Mucosa of rectum (tissue), 2 donors: ENCODE measurements around the gene ELL.
A peak's percentile ranks its signal among the peaks of the same experiment; 100 is the strongest.

Source experiments
- H3K27ac ChIP-seq, 2 donors: one replicate each; pipeline ENCODE4 v1.7.0; 2013; ENCODE audit warnings: inconsistent platforms in 2 of 2, low read depth in 2 of 2, low read length in 2 of 2
- H3K27me3 ChIP-seq, 2 donors: one replicate each; pipeline ENCODE4 v1.7.0; 2013; ENCODE audit warnings: low read length in 2 of 2; ENCODE audit not compliant: control insufficient read depth in 2 of 2, insufficient read depth in 2 of 2
- H3K36me3 ChIP-seq, 2 donors: one replicate each; pipeline ENCODE4 v1.7.0; 2013; ENCODE audit warnings: low read length in 2 of 2; ENCODE audit not compliant: control insufficient read depth in 2 of 2, insufficient read depth in 2 of 2
- H3K4me1 ChIP-seq, 2 donors: one replicate each; pipeline ENCODE4 v1.7.0; 2013; ENCODE audit warnings: low read length in 2 of 2, mild to moderate bottlenecking in 1 of 2; ENCODE audit not compliant: control insufficient read depth in 2 of 2, insufficient read depth in 2 of 2
- H3K4me3 ChIP-seq, 2 donors: one replicate each; pipeline ENCODE4 v1.7.0; 2013; ENCODE audit warnings: low read length in 2 of 2
- H3K9ac ChIP-seq, 2 donors: one replicate each; pipeline ENCODE4 v1.7.0; 2013; ENCODE audit warnings: low read length in 2 of 2, low read depth in 1 of 2, mild to moderate bottlenecking in 1 of 2
- H3K9me3 ChIP-seq, 2 donors: one replicate each; pipeline ENCODE4 v1.7.0; 2013; ENCODE audit warnings: low read length in 2 of 2; ENCODE audit not compliant: control insufficient read depth in 2 of 2
- donor health status: healthy.
- donor health status: Normal muscosa, but diverticular disease.

ELL gene

DNA sequence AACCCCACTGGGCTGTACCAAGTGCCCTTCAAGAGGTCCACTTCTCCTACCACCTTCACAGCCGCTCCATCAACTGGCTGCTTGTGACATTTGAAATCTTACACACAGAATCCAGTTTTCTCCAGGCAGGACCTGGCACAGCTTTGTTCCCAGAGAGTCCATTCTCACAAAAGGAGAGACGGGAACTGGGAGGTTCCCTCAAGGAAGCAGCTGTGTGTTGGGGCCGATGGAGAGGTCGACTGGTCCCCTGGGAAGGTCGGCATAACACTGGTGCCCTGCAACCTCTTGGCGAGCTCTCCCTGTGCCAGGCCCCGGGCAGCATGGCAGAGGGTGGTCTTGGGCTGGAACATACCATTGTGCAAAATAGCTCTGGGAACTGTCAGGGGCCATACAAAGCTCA, 21.5 kb downstream of the ELL start:
- no peak overlapping the region for H3K9ac ChIP-seq
- H3K36me3 ChIP-seq = no peaks in the 10 kb centered on the region
- peaks cover 70 to 74% of the 10 kb centered on the region in 2 donors for H3K4me1 ChIP-seq
- no peak overlapping the region for H3K4me3 ChIP-seq
- H3K27me3 ChIP-seq = no peaks in the 10 kb centered on the region
- peak overlapping the region in 1 of 2 donors; percentile 9 for H3K27ac ChIP-seq
- H3K9me3 ChIP-seq = no peaks in the 10 kb centered on the region

DNA sequence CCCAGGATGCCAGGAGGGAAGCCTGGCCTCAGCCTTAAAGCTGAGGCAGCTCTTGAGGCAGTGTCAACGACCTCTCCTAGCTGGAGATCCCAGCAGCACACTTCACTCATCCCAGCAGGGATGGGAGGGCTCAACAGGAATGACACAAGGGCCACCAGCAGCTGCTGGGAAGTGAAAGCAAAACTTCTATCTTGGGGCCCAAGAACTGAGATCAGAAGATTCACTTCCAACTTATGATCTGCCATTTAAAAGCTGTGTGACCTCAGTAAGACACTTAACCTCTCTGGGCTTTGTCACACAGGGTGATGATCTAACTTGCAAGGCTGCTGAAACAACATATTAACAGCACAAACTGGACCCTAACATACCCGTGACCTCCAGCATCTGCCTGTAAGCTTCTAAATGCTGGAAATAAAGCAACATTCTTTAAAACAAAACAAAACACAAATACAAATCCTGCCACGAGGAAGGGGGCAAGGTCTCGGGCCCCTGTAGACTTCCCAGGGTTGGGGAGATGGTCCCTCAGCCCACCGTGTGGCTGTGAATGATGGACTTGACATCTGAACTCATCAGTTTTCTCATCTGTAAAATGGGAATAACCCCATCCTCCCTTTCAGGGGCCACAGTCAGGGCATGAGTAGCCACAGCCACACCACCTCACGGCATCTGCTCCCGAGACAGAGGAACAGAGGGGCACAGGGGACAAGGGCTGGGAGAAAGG, 22.7 kb downstream of the ELL start:
- Histone ChIP-seq H3K9ac (no peak overlapping the region), H3K4me1 (peaks cover 68 to 73% of the 10 kb centered on the region in 2 donors), H3K9me3 (no peaks in the 10 kb centered on the region), H3K27me3 (no peaks in the 10 kb centered on the region), H3K4me3 (no peak overlapping the region), H3K36me3 (no peaks in the 10 kb centered on the region), H3K27ac (no peak overlapping the region)

DNA sequence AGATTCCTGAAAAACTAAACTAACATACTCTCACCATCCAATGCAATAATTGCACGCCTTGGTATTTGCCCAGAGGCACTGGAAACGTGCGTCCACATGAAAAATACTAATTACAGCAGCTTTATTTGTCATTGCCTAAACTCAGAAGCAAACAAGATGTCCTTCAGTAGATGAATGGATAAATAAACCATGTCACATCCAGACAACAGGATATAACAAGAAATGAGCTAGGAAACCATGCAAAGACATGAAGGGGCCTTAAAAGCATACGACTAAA, 25.0 kb downstream of the ELL start:
- H3K4me1 ChIP-seq = peaks cover 45 to 55% of the 10 kb centered on the region in 2 donors
- no peaks in the 10 kb centered on the region for H3K9me3 ChIP-seq
- peak overlapping the region in 1 of 2 donors; percentile 32 for H3K9ac ChIP-seq
- H3K4me3 ChIP-seq = no peak overlapping the region
- no peaks in the 10 kb centered on the region for H3K36me3 ChIP-seq
- no peak overlapping the region for H3K27ac ChIP-seq
- H3K27me3 ChIP-seq = no peaks in the 10 kb centered on the region

DNA sequence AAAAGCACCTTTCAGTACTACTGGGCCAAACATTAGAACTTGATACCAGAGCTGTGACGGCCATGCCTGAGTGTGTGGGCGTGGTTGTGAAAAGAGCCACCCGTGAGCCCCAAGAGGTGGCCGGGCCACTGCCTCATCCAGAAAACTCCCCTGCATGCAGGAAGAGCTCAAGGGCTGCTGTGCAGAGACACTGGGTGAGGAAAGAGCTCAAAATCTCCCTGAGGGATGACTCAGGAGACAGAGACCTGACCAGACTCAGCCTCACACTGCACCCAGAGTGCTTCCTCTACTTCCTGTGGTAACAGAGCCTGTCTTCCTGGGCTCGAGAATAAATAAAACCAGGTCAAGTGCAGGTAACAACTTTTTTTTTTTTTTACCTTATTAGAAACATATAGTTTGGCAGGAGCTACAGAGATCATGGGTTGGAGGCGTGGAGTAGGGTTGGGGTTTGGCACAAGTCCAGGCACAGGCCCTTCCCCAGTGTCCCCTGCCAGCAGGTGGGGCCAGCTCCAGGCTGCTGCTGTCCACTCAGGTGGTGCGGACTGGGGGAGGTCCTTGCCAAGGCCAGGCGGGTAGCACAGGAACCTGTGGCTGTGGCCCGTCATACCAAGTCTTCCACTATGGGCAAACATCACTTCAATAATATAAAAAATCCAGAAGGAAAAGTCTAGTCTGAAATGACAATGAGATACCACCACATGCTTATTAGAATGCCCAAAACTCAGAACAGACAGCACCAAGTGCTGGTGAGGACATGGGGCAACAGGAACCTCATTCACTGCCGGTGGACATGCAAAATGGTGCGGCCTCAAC, 25.5 kb downstream of the ELL start:
- Histone ChIP-seq H3K9ac (peak overlapping the region; percentile 32 to 42), H3K36me3 (no peaks in the 10 kb centered on the region), H3K9me3 (no peaks in the 10 kb centered on the region), H3K4me3 (no peak overlapping the region), H3K27ac (peak overlapping the region; percentile 50), H3K27me3 (no peaks in the 10 kb centered on the region), H3K4me1 (peaks cover 40 to 51% of the 10 kb centered on the region in 2 donors)

DNA sequence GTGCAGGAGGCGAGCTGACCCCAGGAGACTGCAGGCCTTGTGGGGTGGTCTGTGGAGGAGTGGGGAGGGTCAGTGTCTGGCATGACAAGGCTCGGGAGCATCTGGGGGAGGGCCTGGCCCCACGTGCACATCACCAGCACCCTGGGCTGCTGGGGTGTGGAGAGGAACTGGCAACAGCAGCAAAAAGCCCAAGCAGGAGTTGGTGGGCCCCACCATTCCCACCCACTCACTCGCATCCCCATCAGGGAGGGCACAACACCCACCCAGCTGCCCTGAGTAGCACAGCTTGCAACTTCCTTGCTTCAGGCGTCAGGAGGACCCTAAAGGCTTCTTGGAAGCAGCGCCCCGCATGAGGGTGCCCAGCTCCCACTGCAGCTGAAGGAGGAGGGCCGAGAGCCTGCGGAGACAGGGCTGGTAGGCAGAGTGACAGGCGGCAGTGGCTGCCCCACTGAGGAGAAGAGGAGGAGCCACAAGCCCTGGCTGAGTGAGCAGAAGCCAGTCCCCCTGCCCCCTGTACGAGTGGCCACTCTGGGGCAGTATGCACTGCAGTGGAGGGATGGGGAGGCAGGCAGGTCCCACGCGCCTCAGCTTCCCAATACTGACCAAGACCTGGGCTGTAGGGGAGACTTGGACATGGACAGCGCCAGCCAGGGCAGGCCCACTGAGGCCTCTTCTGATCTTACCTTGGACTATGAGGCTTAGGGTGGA, 26.5 kb downstream of the ELL start:
- Histone ChIP-seq H3K27me3 (no peaks in the 10 kb centered on the region), H3K36me3 (no peaks in the 10 kb centered on the region), H3K9me3 (no peaks in the 10 kb centered on the region), H3K9ac (peak overlapping the region in 1 of 2 donors; percentile 21), H3K4me1 (peaks cover 35 to 47% of the 10 kb centered on the region in 2 donors), H3K27ac (peak overlapping the region; percentile 22 to 50), H3K4me3 (no peak overlapping the region)

DNA sequence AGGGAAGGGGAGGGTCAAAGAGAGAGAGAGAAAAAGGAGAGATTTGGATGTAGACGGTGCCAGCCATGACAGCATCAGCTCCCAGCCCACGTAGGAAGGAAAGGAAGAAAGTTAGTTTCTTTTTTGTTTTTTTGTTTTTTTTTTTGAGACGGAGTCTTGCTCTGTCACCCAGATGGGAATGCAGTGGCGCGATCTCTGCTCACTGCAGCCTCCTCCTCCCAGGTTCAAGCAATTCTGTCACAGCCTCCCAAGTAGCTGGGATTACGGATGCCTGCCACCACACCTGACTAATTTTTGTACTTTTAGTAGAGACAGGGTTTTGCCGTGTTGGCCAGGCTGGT, 27.6 kb downstream of the ELL start:
- Histone ChIP-seq H3K4me1 (peaks cover 31 to 39% of the 10 kb centered on the region in 2 donors), H3K36me3 (no peaks in the 10 kb centered on the region), H3K4me3 (no peak overlapping the region), H3K27ac (peak overlapping the region; percentile 1 to 61), H3K9me3 (no peaks in the 10 kb centered on the region), H3K27me3 (no peaks in the 10 kb centered on the region), H3K9ac (no peak overlapping the region)

DNA sequence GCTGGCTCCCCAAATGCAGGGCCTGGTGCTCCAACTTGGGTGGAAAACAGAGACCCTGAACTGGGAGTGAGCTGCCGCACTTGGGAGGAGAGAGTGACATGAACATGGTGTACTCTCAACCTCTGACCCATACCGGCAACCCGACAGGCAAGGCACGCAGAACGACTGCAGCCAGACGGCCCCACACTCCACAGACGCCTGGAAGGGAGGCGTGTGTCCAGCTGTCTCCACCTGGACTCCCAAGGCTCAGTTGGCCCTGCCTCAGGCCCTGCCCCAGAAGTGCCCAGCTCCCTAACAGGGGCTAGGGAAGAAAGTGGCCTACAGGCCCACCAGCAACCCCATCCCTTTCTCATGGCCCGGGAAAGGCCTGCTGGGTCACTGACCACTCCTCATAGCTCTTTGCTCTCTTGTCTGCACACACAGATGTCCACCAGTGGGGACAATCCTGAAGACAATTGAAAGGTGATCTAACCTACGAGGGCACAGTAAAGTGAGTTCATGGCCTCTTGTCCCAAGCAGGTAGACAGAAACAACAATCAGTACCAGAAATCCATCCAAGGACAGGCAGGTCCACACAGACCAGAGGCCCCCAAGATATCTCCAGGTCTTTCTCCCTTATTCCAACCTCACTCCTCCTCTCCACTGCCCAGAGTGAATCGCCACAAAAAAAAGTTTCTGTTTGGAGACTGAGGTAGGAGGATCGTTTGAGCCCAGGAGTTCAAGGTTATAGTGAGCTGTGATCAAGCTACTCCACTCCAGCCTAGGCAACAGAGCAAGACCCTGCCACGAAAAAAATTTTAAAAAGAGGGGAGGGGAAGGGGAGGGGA, 28.2 kb downstream of the ELL start:
- Histone ChIP-seq H3K27me3 (no peaks in the 10 kb centered on the region), H3K4me3 (no peak overlapping the region), H3K9ac (no peak overlapping the region), H3K4me1 (peaks cover 27 to 34% of the 10 kb centered on the region in 2 donors), H3K27ac (peak overlapping the region; percentile 34 to 61), H3K9me3 (no peaks in the 10 kb centered on the region), H3K36me3 (no peaks in the 10 kb centered on the region)

DNA sequence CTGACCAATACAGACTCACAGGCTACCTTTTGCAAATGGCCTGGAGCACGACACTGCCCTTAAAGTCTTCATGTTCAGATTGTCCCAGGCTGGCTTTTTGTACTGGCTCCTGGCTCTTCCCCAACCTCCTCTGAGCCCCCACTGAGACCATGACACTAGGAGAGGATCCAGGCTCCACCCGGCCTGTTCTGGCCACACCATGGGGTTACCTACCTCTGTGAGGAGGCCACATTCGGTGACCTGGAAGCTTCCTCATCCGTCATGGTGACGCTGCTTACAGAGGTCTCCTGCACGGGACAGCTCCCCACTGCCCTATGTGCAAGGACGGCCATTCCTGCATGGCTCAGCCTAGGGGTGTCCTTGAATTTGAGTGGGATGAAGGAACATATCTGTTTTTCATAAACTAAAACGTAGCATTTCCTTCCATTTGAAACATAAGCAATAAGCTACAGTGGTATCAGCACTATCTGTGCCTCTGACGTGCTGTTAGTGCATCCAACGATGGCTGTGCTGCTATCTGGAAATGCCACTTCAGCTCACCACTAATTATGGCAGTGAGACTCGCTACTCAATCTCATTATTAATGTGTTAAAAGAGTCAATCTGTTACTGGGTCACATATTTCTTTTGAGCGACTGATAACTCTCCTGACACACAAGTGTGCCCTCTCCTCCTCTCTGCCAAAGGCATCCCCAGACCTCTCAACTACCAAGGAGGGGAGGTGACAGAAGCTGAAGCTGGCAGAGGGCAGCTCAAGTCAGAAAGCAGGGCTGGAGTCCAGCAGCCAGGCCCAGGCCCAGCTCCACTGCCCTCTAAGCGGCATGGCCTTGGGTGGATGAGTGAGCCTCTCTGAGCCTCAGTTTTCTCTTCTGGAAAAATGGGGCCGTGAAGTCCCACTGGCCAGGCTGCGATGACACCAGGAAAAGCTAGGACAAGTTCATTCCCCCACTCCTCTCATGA, 29.6 kb downstream of the ELL start:
- Histone ChIP-seq H3K27ac (no peak overlapping the region), H3K4me1 (peaks cover 27 to 35% of the 10 kb centered on the region in 2 donors)

DNA sequence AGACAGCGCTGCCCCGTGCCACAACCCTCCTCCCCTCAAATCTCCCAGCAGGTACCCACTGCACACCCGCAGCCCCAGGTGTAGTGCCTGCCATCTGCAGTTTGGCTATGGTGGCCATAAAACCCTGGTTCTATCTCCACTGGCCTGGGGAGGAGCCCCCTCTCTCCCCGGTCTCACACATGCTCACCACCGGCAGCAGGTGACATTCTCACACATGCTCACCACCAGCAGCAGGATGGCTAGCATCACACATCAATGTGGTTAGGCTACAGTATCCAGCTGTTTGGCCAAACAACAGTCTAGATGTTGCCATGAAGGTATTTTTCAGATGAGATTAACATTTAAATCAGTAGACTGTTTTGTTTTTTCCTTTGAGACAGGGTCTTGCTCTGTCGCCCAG, 31.1 kb downstream of the ELL start:
- H3K36me3 ChIP-seq = no peaks in the 10 kb centered on the region
- no peak overlapping the region for H3K9ac ChIP-seq
- H3K9me3 ChIP-seq = no peaks in the 10 kb centered on the region
- H3K4me3 ChIP-seq = no peak overlapping the region
- H3K4me1 ChIP-seq = peaks cover 27 to 39% of the 10 kb centered on the region in 2 donors
- H3K27me3 ChIP-seq = no peaks in the 10 kb centered on the region
- no peak overlapping the region for H3K27ac ChIP-seq

More for the DNA sequence above, 29.6 kb downstream of the ELL start:
- Histone ChIP-seq H3K36me3 (no peaks in the 10 kb centered on the region), H3K9me3 (no peaks in the 10 kb centered on the region), H3K9ac (no peak overlapping the region), H3K4me3 (no peak overlapping the region), H3K27me3 (no peaks in the 10 kb centered on the region)
